Thoracic aorta (tissue), 2 donors: ENCODE data around the gene NGB. TPM values are rescaled to one million over a fixed set of nuclear protein-coding genes. Genes with fewer than 3 reads are reported as not detected.

Experiments used
- ATAC-seq: fragments of 150-250 bp; one replicate; pipeline ENCODE4 v1.8.0; 2017; ENCODE audit warnings: low read depth; ENCODE audit not compliant: insufficient number of reproducible peaks, low FRiP score
- DNase-seq: peaks from one replicate; pipeline ENCODE4 v3.0.0-alpha.2; 2020; ENCODE audit warnings: low spot score
- H3K27ac ChIP-seq, 2 donors: fragments of 200-600 bp; sonication (generic); 1 replicate in 1 of 2; 2 replicates in 1 of 2; pipeline ENCODE4 v1.5.1; 2016; ENCODE audit warnings: mild to moderate bottlenecking in 2 of 2, moderate library complexity in 2 of 2
- H3K27me3 ChIP-seq: fragments of 200-600 bp; sonication (generic); replicated peaks from 2 replicates; pipeline ENCODE4 v1.6.0; 2016; ENCODE audit warnings: mild to moderate bottlenecking; ENCODE audit not compliant: insufficient read depth
- H3K36me3 ChIP-seq: fragments of 200-600 bp; sonication (generic); one replicate; pipeline ENCODE4 v1.5.1; 2016
- H3K4me1 ChIP-seq, 2 donors: fragments of 200-600 bp; sonication (generic); 1 replicate in 1 of 2; 2 replicates in 1 of 2; pipeline versions ENCODE4 v1.5.1 to v1.6.0; 2016; ENCODE audit warnings: low read depth in 2 of 2, mild to moderate bottlenecking in 1 of 2; ENCODE audit not compliant: control insufficient read depth in 1 of 2
- H3K4me3 ChIP-seq: fragments of 200-600 bp; sonication (generic); 2 replicates; pipeline ENCODE4 v1.5.1; 2016; ENCODE audit warnings: mild to moderate bottlenecking
- H3K9me3 ChIP-seq: fragments of 200-600 bp; sonication (generic); 2 replicates; pipeline ENCODE4 v1.5.1; 2016
- total RNA-seq, 2 donors: library from RNA; depleted of rRNA; stranded (reverse); fragments of >200 nt; gene quantifications; one replicate each; pipeline versions ENCODE4 v1.1.0 to v1.2.3, GENCODE V29; 2016
- TF ChIP-seq, protein P1 (sequence below): fragments of 200-600 bp; sonication (generic); IDR thresholded peaks from one replicate; pipeline ENCODE4 v1.5.1; 2019; ENCODE audit warnings: antibody characterized with exemption

NGB gene
- total RNA-seq, 2 donors from 2014 or later = not detected

DNA sequence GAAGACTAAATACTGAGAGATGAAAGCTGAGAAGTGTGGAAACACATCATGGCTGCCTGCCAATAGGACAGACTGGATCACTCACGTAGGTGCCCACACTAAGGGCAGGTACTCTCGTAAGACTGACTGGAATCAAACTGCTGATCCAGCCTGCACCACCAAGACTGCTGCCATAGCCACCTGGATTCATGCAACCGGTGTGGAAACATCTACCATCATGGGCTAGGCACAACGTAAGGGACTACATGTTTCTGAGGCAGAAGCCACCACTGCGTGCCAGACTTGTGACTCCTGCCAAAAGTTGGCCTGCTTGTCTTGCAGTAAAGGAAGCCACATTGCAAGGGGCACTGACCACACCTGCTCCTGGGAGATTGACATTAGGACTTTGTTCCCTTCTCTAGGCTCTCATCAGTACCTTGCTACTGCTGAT lies 45.9 kb upstream of the NGB start:
- DNase-seq (no peak), ATAC-seq (no peak)
- TF ChIP-seq, protein P1, sequence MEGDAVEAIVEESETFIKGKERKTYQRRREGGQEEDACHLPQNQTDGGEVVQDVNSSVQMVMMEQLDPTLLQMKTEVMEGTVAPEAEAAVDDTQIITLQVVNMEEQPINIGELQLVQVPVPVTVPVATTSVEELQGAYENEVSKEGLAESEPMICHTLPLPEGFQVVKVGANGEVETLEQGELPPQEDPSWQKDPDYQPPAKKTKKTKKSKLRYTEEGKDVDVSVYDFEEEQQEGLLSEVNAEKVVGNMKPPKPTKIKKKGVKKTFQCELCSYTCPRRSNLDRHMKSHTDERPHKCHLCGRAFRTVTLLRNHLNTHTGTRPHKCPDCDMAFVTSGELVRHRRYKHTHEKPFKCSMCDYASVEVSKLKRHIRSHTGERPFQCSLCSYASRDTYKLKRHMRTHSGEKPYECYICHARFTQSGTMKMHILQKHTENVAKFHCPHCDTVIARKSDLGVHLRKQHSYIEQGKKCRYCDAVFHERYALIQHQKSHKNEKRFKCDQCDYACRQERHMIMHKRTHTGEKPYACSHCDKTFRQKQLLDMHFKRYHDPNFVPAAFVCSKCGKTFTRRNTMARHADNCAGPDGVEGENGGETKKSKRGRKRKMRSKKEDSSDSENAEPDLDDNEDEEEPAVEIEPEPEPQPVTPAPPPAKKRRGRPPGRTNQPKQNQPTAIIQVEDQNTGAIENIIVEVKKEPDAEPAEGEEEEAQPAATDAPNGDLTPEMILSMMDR = no peak
- Histone ChIP-seq H3K36me3 (no peaks in the 10 kb centered on the region), H3K27me3 (no peaks in the 10 kb centered on the region), H3K4me1 (peaks cover 4 to 11% of the 10 kb centered on the region in 2 donors), H3K4me3 (no peak overlapping the region), H3K9me3 (no peaks in the 10 kb centered on the region), H3K27ac (no peak overlapping the region)

DNA sequence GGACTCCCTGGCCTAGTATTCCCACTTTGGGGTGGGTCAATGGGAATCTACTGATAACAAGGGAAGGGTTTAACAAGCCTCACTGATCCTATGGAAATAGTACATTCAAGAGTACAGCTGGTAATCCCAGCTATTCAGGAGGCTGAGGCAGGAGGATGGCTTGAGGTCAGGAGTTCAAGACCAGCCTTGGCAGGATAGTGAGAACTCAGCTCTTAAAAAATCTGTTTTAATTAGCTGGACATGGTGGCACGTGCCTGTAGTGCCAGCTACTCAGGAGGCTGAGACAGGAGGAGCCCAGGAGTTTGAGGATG lies 45.1 kb upstream of the NGB start:
- Histone ChIP-seq H3K4me3 (no peak overlapping the region), H3K27ac (no peak overlapping the region), H3K4me1 (peaks cover 4 to 10% of the 10 kb centered on the region in 2 donors), H3K9me3 (no peaks in the 10 kb centered on the region), H3K36me3 (no peaks in the 10 kb centered on the region), H3K27me3 (no peaks in the 10 kb centered on the region)
- TF ChIP-seq, protein P1 = no peak
- no peak for DNase-seq
- ATAC-seq = no peak

DNA sequence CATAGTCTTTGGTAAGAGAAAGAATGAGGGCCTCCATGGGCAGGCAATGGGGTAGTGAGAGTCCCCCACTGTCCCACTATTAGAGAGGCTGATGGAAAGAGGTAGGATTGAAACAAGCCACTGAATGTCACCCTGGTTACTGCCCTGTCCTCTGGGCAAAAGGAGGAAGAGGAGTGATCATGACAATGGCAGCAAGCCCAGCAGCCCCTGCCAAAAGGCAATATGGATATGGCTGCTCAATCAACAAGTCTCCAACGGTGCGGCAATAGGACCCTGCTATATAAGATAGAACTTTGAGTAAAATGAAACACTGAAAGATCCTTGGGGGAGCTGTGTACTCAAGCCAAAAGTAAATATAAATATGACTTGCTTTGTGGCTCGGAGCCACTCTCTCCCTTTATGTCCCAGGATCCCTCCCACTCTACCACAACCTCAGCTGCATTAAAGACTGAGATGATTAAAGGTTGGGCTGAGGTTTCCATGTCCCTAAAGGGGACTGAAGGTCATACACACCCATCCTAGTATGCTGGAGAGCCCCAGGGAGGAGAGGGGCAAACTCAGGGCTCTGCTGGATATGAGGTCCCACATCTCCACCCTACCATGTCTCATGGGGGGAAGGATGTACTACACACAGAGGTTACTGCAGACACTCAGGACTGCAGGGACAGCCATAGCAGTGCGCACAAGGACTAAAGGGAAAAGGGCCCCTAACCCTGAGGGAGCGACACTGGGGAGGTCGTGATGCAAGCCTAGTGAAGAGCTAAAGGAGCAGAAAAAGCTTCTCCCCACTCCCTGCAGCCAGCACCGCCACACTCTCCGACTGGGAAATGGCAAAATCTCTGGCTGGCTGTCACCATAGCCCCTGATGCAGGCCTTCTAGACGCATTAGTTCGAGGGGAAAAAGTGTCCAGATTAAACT lies 43.8 kb upstream of the NGB start:
- Histone ChIP-seq H3K27ac (no peak overlapping the region), H3K4me1 (peaks cover 2 to 7% of the 10 kb centered on the region in 2 donors), H3K4me3 (no peak overlapping the region), H3K9me3 (no peaks in the 10 kb centered on the region), H3K27me3 (no peaks in the 10 kb centered on the region), H3K36me3 (no peaks in the 10 kb centered on the region)
- TF ChIP-seq, protein P1 = no peak
- DNase-seq = no peak
- no peak for ATAC-seq

DNA sequence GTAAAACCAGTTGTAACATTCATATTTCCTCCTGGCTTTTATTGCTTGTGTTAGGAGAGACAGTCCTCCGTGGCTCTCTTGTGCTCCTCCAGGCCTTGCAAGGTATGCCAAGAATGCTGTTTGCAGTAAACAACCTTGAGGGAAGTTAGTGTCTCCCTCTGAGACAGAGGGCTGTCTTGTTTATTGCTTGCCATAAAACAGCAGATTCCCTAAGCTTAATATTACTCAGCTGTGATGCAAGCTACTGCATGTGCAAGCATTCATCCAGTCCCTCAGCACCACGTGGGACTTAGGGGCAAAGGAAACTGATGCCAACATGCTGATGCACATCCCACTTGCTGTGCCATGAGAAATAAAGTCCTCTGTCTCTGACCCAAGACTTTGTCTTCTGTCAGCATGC lies 43.0 kb upstream of the NGB start:
- ATAC-seq (no peak), DNase-seq (no peak)
- H3K4me1 ChIP-seq = no peaks in the 10 kb centered on the region
- H3K9me3 ChIP-seq = no peaks in the 10 kb centered on the region
- H3K27ac ChIP-seq = no peak overlapping the region
- H3K27me3 ChIP-seq = no peaks in the 10 kb centered on the region
- TF ChIP-seq, protein P1 = no peak
- H3K36me3 ChIP-seq = no peaks in the 10 kb centered on the region
- no peak overlapping the region for H3K4me3 ChIP-seq

DNA sequence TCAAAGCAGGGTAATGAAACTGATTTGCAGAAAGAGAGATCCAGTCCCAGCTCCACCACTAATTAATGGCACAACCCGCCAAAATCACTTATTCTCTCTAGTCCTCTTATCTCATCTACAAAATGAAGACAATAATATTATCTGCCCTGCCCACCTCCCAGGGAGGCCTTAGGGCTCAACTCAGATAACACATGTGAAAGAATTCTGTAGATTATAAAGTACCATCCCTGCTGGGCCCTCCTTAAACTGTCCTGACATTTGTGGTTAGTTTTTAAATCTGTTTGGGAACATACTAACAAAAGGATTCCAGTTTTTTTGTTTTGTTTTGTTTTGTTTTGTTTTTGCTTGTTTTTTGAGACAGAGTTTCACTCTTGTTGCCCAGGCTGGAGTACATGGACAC lies 42.4 kb upstream of the NGB start:
- H3K27ac ChIP-seq = no peak overlapping the region
- TF ChIP-seq, protein P1 = no peak

More for the DNA sequence above, 42.4 kb upstream of the NGB start:
- no peaks in the 10 kb centered on the region for H3K27me3 ChIP-seq
- no peak overlapping the region for H3K4me3 ChIP-seq
- DNase-seq (no peak), ATAC-seq (no peak)
- H3K9me3 ChIP-seq = no peaks in the 10 kb centered on the region
- H3K36me3 ChIP-seq = no peaks in the 10 kb centered on the region
- H3K4me1 ChIP-seq = no peaks in the 10 kb centered on the region
